ENCODE data around the gene HOXD9.
A peak's percentile ranks its signal among the peaks of the same experiment; 100 is the strongest.

HOXD9 gene

GRCh38 chr2:176099159-176099727 is 23.3 kb upstream of the HOXD9 start:
- DNase-seq = peak; percentile 22

- DNase-seq = peak; percentile 22
Observed at GRCh38 chr2:176099728-176100546, 22.6 kb upstream of the HOXD9 start, which contains the start of gene HOXD12. HOXD12 (plus strand) TSS chr2:176099795; CDS start chr2:176099802, 7 bp downstream.

- DNase-seq = no peak
Observed at GRCh38 chr2:176100547-176101140, 21.9 kb upstream of the HOXD9 start.

GRCh38 chr2:176101216-176101830 is 21.2 kb upstream of the HOXD9 start:
- no peak for DNase-seq

GRCh38 chr2:176101842-176102241 is 20.7 kb upstream of the HOXD9 start:
- no peak for DNase-seq

GRCh38 chr2:176102309-176102866 is 20.1 kb upstream of the HOXD9 start:
- DNase-seq = no peak

- no peak for DNase-seq
Observed at GRCh38 chr2:176103194-176103593, 19.3 kb upstream of the HOXD9 start.

GRCh38 chr2:176103742-176104315 is 18.7 kb upstream of the HOXD9 start:
- no peak for DNase-seq

GRCh38 chr2:176104316-176105077 is 18.0 kb upstream of the HOXD9 start:
- no peak for DNase-seq

- no peak for DNase-seq
Observed at GRCh38 chr2:176105078-176105729, 17.3 kb upstream of the HOXD9 start.

GRCh38 chr2:176105730-176106580 is 16.6 kb upstream of the HOXD9 start:
- DNase-seq = no peak

- no peak for DNase-seq
Observed at GRCh38 chr2:176106581-176107539, 15.7 kb upstream of the HOXD9 start, which contains the start of gene HOXD11. HOXD11 (plus strand) TSS chr2:176107280; CDS start chr2:176107356, 76 bp downstream.

GRCh38 chr2:176107731-176108181 is 14.8 kb upstream of the HOXD9 start:
- DNase-seq = no peak

GRCh38 chr2:176109192-176109901 is 13.2 kb upstream of the HOXD9 start:
- no peak for DNase-seq

GRCh38 chr2:176109946-176110345 is 12.6 kb upstream of the HOXD9 start:
- no peak for DNase-seq

- no peak for DNase-seq
Observed at GRCh38 chr2:176110415-176111308, 11.9 kb upstream of the HOXD9 start.

- peak; percentile 56 for DNase-seq
Observed at GRCh38 chr2:176111309-176111663, 11.2 kb upstream of the HOXD9 start.

Measured in stimulated activated CD8-positive, alpha-beta memory T cell treated with anti-CD3 and anti-CD28 coated beads, Interleukin-4, amount 100 ng/mL, for 48 hours (primary cell).